DND-41 (cell line): Measurements from ENCODE around the gene TMEM14A.
"Not testable (repeated sequence)": the region's sequence is repeated elsewhere in the genome, so short reads cannot be mapped to it uniquely, and the experiment has no call there.

Source experiments
- ATAC-seq: fragments of 200-7000 bp; cut with Tn5 transposase; 3 replicates; pipeline ENCODE4 v1.9.1; 2021; ENCODE audit warnings: low read depth; ENCODE audit not compliant: insufficient read depth
- DNase-seq: peaks from one replicate; pipeline ENCODE4 v3.0.0-alpha.2; 2020
- H2AFZ ChIP-seq: 2 replicates; pipeline ENCODE4 v1.6.0; 2012; ENCODE audit warnings: low read depth, low read length
- H3K27ac ChIP-seq: 2 replicates; pipeline ENCODE4 v1.5.1; 2012; ENCODE audit warnings: low read length, inconsistent platforms
- H3K27me3 ChIP-seq: fragments of 200-600 bp; sonication (generic); 2 replicates; pipeline ENCODE4 v1.6.0; 2012; ENCODE audit warnings: low read length, mild to moderate bottlenecking, inconsistent platforms; ENCODE audit not compliant: insufficient read depth, poor library complexity
- H3K36me3 ChIP-seq: 2 replicates; pipeline ENCODE4 v1.5.1; 2012; ENCODE audit warnings: low read length, inconsistent platforms; ENCODE audit not compliant: insufficient read depth
- H3K4me1 ChIP-seq: 2 replicates; pipeline ENCODE4 v1.5.1; 2012; ENCODE audit warnings: mild to moderate bottlenecking, low read length; ENCODE audit not compliant: insufficient read depth
- H3K4me2 ChIP-seq: 2 replicates; pipeline ENCODE4 v1.6.0; 2012; ENCODE audit warnings: mild to moderate bottlenecking, moderate library complexity, low read length, inconsistent platforms; ENCODE audit not compliant: insufficient read depth
- H3K4me3 ChIP-seq, 2 experiments: fragments of 200-600 bp in 1 of 2; shearing (Covaris generic) in 1 of 2; 2 replicates each; pipeline ENCODE4 v1.5.1; 2012 to 2016; ENCODE audit warnings: inconsistent platforms in 2 of 2, low read length in 2 of 2, mild to moderate bottlenecking in 2 of 2, low read depth in 1 of 2, moderate library complexity in 1 of 2
- H3K79me2 ChIP-seq: 2 replicates; pipeline ENCODE4 v1.6.0; 2012; ENCODE audit warnings: low read length, inconsistent platforms; ENCODE audit not compliant: insufficient read depth
- H3K9ac ChIP-seq: 2 replicates; pipeline ENCODE4 v1.6.0; 2012; ENCODE audit warnings: low read depth, mild to moderate bottlenecking, inconsistent platforms, low read length, moderate library complexity
- H3K9me3 ChIP-seq: 2 replicates; pipeline ENCODE4 v1.5.1; 2012; ENCODE audit warnings: low read length, moderate library complexity, mild to moderate bottlenecking, inconsistent platforms; ENCODE audit not compliant: insufficient read depth, severe bottlenecking
- H4K20me1 ChIP-seq: 2 replicates; pipeline ENCODE4 v1.6.0; 2012; ENCODE audit warnings: low read length; ENCODE audit not compliant: insufficient read depth
- EZH2 ChIP-seq: IDR thresholded peaks from 3 replicates; pipeline ENCODE4 v1.6.1; 2012; ENCODE audit warnings: borderline replicate concordance, low read depth, mild to moderate bottlenecking, moderate library complexity, low read length, inconsistent platforms; ENCODE audit not compliant: severe bottlenecking
- TF ChIP-seq, protein P1 (sequence below): IDR thresholded peaks from 2 replicates; pipeline ENCODE4 v1.5.1; 2012; ENCODE audit warnings: borderline replicate concordance, low read length, moderate library complexity, mild to moderate bottlenecking; ENCODE audit not compliant: poor library complexity, severe bottlenecking; ENCODE audit errors: extremely low read depth

Gene TMEM14A

GRCh38 chr6:52694404-52694803 is 23.5 kb downstream of the TMEM14A start:
- no peak overlapping the region for H3K4me2 ChIP-seq
- no peak overlapping the region for H3K9ac ChIP-seq
- no peak overlapping the region for H3K4me3 ChIP-seq
- TF ChIP-seq EZH2: no peak
- TF ChIP-seq, protein P1, sequence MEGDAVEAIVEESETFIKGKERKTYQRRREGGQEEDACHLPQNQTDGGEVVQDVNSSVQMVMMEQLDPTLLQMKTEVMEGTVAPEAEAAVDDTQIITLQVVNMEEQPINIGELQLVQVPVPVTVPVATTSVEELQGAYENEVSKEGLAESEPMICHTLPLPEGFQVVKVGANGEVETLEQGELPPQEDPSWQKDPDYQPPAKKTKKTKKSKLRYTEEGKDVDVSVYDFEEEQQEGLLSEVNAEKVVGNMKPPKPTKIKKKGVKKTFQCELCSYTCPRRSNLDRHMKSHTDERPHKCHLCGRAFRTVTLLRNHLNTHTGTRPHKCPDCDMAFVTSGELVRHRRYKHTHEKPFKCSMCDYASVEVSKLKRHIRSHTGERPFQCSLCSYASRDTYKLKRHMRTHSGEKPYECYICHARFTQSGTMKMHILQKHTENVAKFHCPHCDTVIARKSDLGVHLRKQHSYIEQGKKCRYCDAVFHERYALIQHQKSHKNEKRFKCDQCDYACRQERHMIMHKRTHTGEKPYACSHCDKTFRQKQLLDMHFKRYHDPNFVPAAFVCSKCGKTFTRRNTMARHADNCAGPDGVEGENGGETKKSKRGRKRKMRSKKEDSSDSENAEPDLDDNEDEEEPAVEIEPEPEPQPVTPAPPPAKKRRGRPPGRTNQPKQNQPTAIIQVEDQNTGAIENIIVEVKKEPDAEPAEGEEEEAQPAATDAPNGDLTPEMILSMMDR: no peak
- no peaks in the 10 kb centered on the region for H3K9me3 ChIP-seq
- H3K27ac ChIP-seq: no peak overlapping the region
- H3K4me1 ChIP-seq: no peaks in the 10 kb centered on the region
- H3K27me3 ChIP-seq: no peaks in the 10 kb centered on the region
- H3K36me3 ChIP-seq: no peaks in the 10 kb centered on the region
- no peak for ATAC-seq
- DNase-seq: no peak
- no peak overlapping the region for H2AFZ ChIP-seq
- H4K20me1 ChIP-seq: no peaks in the 10 kb centered on the region
- H3K79me2 ChIP-seq: no peaks in the 10 kb centered on the region

- Histone ChIP-seq H3K79me2 (no peaks in the 10 kb centered on the region), H3K4me1 (no peaks in the 10 kb centered on the region), H2AFZ (no peak overlapping the region), H3K36me3 (no peaks in the 10 kb centered on the region), H3K9ac (no peak overlapping the region), H4K20me1 (no peaks in the 10 kb centered on the region), H3K4me2 (no peak overlapping the region), H3K9me3 (no peaks in the 10 kb centered on the region), H3K27me3 (peaks cover 9% of the 10 kb centered on the region), H3K27ac (no peak overlapping the region), H3K4me3 (no peak overlapping the region)
- no peak for DNase-seq
- TF ChIP-seq, protein P1: no peak
- no peak for TF ChIP-seq EZH2
- no peak for ATAC-seq
These were observed 25.5 kb downstream of the TMEM14A start for GRCh38 chr6:52696418-52696817.

- no peak overlapping the region for H3K27ac ChIP-seq
- no peak overlapping the region for H3K4me3 ChIP-seq
- no peaks in the 10 kb centered on the region for H3K79me2 ChIP-seq
- H3K36me3 ChIP-seq: no peaks in the 10 kb centered on the region
- H3K4me1 ChIP-seq: no peaks in the 10 kb centered on the region
- ATAC-seq: no peak
- H3K27me3 ChIP-seq: peaks cover 9% of the 10 kb centered on the region
- H2AFZ ChIP-seq: no peak overlapping the region
- no peak overlapping the region for H3K9ac ChIP-seq
- TF ChIP-seq, protein P1: no peak
- no peak for TF ChIP-seq EZH2
- no peak overlapping the region for H3K4me2 ChIP-seq
- no peaks in the 10 kb centered on the region for H3K9me3 ChIP-seq
- no peaks in the 10 kb centered on the region for H4K20me1 ChIP-seq
- DNase-seq: no peak
These were observed 27.0 kb downstream of the TMEM14A start for GRCh38 chr6:52697903-52698302.

GRCh38 chr6:52704060-52704459 is 33.1 kb downstream of the TMEM14A start:
- Histone ChIP-seq H3K27me3 (peaks cover 9% of the 10 kb centered on the region), H3K27ac (no peak overlapping the region), H4K20me1 (no peaks in the 10 kb centered on the region), H3K79me2 (no peaks in the 10 kb centered on the region), H3K9me3 (peaks cover 8% of the 10 kb centered on the region), H3K4me3 (no peak overlapping the region), H3K9ac (no peak overlapping the region), H2AFZ (no peak overlapping the region), H3K4me2 (no peak overlapping the region), H3K4me1 (no peaks in the 10 kb centered on the region), H3K36me3 (no peaks in the 10 kb centered on the region)
- ATAC-seq: no peak
- DNase-seq: no peak
- TF ChIP-seq, protein P1: no peak
- TF ChIP-seq EZH2: no peak

- H3K79me2 ChIP-seq, H3K27ac ChIP-seq, H3K36me3 ChIP-seq, DNase-seq, H3K9ac ChIP-seq, H4K20me1 ChIP-seq, H3K9me3 ChIP-seq, H3K27me3 ChIP-seq, H3K4me3 ChIP-seq, ATAC-seq, H3K4me1 ChIP-seq, H3K4me2 ChIP-seq, H2AFZ ChIP-seq: not testable (repeated sequence)
These were observed 34.0 kb downstream of the TMEM14A start for GRCh38 chr6:52704781-52705502.
